H1 (cell line): Measurements from ENCODE around the gene AHRR. TPM values are rescaled to one million over a fixed set of nuclear protein-coding genes. Genes with fewer than 3 reads are reported as not detected.

Experiments
- CEBPB ChIP-seq: IDR thresholded peaks from 2 replicates; pipeline ENCODE4 v1.6.1; 2012; ENCODE audit warnings: low read depth, low read length
- CTBP2 ChIP-seq: IDR thresholded peaks from 2 replicates; pipeline ENCODE4 v1.7.0; 2011; ENCODE audit warnings: borderline replicate concordance, mild to moderate bottlenecking, moderate library complexity, mixed read lengths, low read length; ENCODE audit not compliant: insufficient read depth, insufficient read length
- FOSL1 ChIP-seq: IDR thresholded peaks from 2 replicates; pipeline ENCODE4 v1.6.1; 2011; ENCODE audit warnings: mild to moderate bottlenecking, low read depth, low read length, moderate library complexity; ENCODE audit not compliant: insufficient read depth
- JUN ChIP-seq: IDR thresholded peaks from 2 replicates; pipeline ENCODE4 v1.6.1; 2011; ENCODE audit warnings: low read depth, mild to moderate bottlenecking, improper control_type of control experiment, low read length
- JUND ChIP-seq: IDR thresholded peaks from 2 replicates; pipeline ENCODE4 v1.6.1; 2011; ENCODE audit warnings: mild to moderate bottlenecking, improper control_type of control experiment, low read length
- RFX5 ChIP-seq: IDR thresholded peaks from 2 replicates; pipeline ENCODE4 v1.6.1; 2011; ENCODE audit warnings: low read depth, low read length, improper control_type of control experiment, borderline replicate concordance
- SIRT6 ChIP-seq: IDR thresholded peaks from one replicate; pipeline ENCODE4 v1.7.1; 2012; ENCODE audit warnings: low read length, inconsistent platforms
- SP2 ChIP-seq: IDR thresholded peaks from 2 replicates; pipeline ENCODE4 v1.6.1; 2012; ENCODE audit warnings: mild to moderate bottlenecking, low read length, inconsistent platforms
- TEAD4 ChIP-seq: IDR thresholded peaks from 2 replicates; pipeline ENCODE4 v1.6.1; 2012; ENCODE audit warnings: low read depth, low read length, inconsistent platforms, mixed read lengths
- polyA plus RNA-seq, 7 experiments: library from polyadenylated mRNA; depleted of rRNA in 3 of 7; stranded (reverse) in 5 of 7; unstranded in 2 of 7; fragments of >200 nt in 5 of 7; fragments of 200-250 nt in 2 of 7; gene quantifications; 1 replicate in 5 of 7; 2 replicates in 1 of 7; 4 replicates in 1 of 7; pipeline versions ENCODE4 v1.2.1 to v1.2.3, GENCODE V29; 2011 to 2013; ENCODE audit warnings: missing spikeins in 2 of 7, mixed read lengths in 2 of 7
- total RNA-seq: library from RNA; stranded (reverse); fragmentation: NEBNext Ultra II Directional; extraction: Animal tissue kit (Norgen Biotek cat#: 25700); gene quantifications from 2 replicates; pipeline ENCODE4 v1.2.1, GENCODE V29; 2021

Gene AHRR
- total and polyA plus RNA-seq, 2 of the 8 experiments (the other 6 are each of a cell fraction or from before 2014, with no cell fraction given): 0.41 to 0.80 TPM

DNA sequence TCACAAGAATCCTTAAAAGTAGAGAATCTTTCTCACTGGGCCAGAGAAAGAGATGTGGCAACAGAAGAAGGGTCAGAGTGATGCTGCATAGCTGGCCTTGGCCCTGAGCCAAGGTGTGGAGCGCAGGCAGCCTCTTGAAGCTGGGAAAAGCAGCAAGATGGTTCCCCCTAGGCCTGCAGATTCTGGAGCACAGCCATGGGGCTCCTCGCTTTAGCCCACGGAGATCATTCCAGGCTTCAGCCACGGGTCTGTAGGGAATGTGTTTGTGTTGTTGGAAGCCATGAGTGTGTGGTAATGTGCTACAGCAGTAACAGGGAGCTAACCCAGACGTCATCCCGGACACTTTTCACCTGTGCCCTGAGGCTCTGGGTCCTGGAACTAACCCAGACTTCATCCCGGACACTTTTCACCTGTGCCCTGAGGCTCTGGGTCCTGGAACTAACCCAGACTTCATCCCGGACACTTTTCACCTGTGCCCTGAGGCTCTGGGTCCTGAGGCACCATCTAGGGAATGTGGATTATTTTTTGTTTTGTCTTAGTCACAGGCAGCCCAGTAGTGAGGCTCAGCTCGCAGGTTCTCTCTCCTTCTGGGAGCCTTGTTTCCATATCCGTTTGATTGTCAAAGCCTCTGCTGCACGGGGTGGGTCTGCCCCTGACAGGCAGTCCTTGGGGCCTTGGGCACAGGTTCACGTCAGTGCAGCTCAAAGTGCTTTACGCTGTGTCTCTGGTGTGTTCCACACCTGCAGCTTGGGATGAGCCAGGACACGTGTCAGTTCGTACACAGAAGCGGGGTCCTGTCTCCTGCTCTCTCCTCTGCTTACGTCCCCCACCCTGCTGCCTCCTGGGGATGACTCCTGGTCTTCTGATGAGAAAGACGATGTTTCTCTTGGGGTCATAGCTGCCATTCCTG lies 65.2 kb downstream of the AHRR start (continued):
- no peak for TF ChIP-seq JUND
- TF ChIP-seq FOSL1: no peak
- TF ChIP-seq SIRT6: no peak
- no peak for TF ChIP-seq RFX5
- no peak for TF ChIP-seq CEBPB
- no peak for TF ChIP-seq SP2
- no peak for TF ChIP-seq JUN
- TF ChIP-seq TEAD4: no peak
- TF ChIP-seq CTBP2: no peak
- TF ChIP-seq, all 59 proteins: peak for 0
